Measurements from ENCODE around the gene PDE5A. TPM values are rescaled to one million over a fixed set of nuclear protein-coding genes. Genes with fewer than 3 reads are reported as not detected.

The PDE5A gene
- total and polyA plus RNA-seq, 2 donors (not counting 3 experiments of a cell fraction or from before 2014, with no cell fraction given), result 0.73 to 2.3 TPM

DNA sequence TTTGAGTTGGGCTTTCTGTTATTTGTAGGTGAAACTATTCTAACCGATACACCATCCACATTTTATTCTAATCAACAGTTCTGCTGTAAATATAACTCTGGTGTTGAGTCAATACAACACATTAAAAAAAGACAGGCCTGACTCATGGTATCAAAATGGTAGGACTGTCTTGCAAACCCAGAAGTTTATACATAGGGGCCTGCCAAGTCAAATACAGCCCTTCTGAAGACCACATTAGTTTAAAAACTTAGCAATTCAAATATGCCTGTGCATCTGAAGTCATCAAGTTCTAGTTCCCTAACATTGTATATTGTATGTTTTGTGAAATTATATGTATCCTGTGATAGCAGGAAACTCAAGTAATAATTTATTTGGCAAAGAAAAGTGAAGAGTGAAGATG, 24.4 kb upstream of the PDE5A start:
- no peaks in the 10 kb centered on the region for H3K36me3 ChIP-seq (ENCODE audit: control insufficient read depth in 2 of 2, extremely low read depth in 1 of 2, insufficient read depth in 2 of 2, low read length in 2 of 2)
- ChIA-PET CTCF (interaction anchor here (0.9 to 6.8 kb wide), 2 partner anchors 9 to 25 kb away, joined by 3 to 49 read pairs; partner anchors contain the start of gene PDE5A), POLR2A (no interaction called here)
- FAIRE-seq, result no peak
- no peaks in the 10 kb centered on the region for H4K20me1 ChIP-seq (replicated peaks; ENCODE audit: control insufficient read depth, extremely low read depth, insufficient read depth, low read length)
- no peaks in the 10 kb centered on the region for H3K9me1 ChIP-seq (replicated peaks; ENCODE audit: control insufficient read depth, extremely low read depth, insufficient read depth, low read length)
- H3K79me2 ChIP-seq (ENCODE audit: control insufficient read depth, insufficient read depth, low read length), result no peaks in the 10 kb centered on the region
- TF ChIP-seq GATA2 (IDR thresholded peaks at IDR 0.05; ENCODE audit: insufficient read depth, insufficient read length, low read depth, low read length), result no peak
- no peak for TF ChIP-seq POLR2AphosphoS5 (IDR thresholded peaks at IDR 0.05; ENCODE audit: insufficient read depth, low read depth, low read length)
- no peak for TF ChIP-seq MAX (IDR thresholded peaks at IDR 0.05; ENCODE audit: insufficient read depth, insufficient read length)
- no peak for TF ChIP-seq EZH2 (IDR thresholded peaks at IDR 0.05; ENCODE audit: borderline replicate concordance, low read depth, low read length, severe bottlenecking)
- no peak for TF ChIP-seq JUN (IDR thresholded peaks at IDR 0.05; ENCODE audit: borderline replicate concordance, insufficient read depth, insufficient read length, low read depth)
- TF ChIP-seq FOS (IDR thresholded peaks at IDR 0.05; ENCODE audit: borderline replicate concordance, insufficient read depth, low read length), result no peak
- TF ChIP-seq MYC (IDR thresholded peaks at IDR 0.05; ENCODE audit: low read depth, low read length), result no peak
- TF ChIP-seq POLR2A (IDR thresholded peaks at IDR 0.05; ENCODE audit: low read depth, low read length), result no peak
- TF ChIP-seq, protein P1, sequence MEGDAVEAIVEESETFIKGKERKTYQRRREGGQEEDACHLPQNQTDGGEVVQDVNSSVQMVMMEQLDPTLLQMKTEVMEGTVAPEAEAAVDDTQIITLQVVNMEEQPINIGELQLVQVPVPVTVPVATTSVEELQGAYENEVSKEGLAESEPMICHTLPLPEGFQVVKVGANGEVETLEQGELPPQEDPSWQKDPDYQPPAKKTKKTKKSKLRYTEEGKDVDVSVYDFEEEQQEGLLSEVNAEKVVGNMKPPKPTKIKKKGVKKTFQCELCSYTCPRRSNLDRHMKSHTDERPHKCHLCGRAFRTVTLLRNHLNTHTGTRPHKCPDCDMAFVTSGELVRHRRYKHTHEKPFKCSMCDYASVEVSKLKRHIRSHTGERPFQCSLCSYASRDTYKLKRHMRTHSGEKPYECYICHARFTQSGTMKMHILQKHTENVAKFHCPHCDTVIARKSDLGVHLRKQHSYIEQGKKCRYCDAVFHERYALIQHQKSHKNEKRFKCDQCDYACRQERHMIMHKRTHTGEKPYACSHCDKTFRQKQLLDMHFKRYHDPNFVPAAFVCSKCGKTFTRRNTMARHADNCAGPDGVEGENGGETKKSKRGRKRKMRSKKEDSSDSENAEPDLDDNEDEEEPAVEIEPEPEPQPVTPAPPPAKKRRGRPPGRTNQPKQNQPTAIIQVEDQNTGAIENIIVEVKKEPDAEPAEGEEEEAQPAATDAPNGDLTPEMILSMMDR (IDR thresholded peaks at IDR 0.05; ENCODE audit: extremely low read depth in 1 of 2, insufficient read depth in 1 of 2, low read depth in 1 of 2, low read length in 2 of 2), result no peak
- intact Hi-C loops (cut with micrococcal nuclease) (no loop called here), dilution Hi-C loops (cut with MboI; ENCODE audit: extremely low pct_ligation_motif_present, low sequenced_read_pairs) (no loop called here)
- no peak overlapping the region for H3K27ac ChIP-seq (ENCODE audit: insufficient read depth, low read depth, low read length)
- no peaks in the 10 kb centered on the region for H3K27me3 ChIP-seq (ENCODE audit: control insufficient read depth in 2 of 2, insufficient read depth in 2 of 2, low read length in 2 of 2)
- H2AFZ ChIP-seq (ENCODE audit: low read depth, low read length), result no peak overlapping the region
- peaks cover 19% of the 10 kb centered on the region for H3K4me1 ChIP-seq (ENCODE audit: control insufficient read depth, extremely low read depth, insufficient read depth, low read length)
- H3K9ac ChIP-seq (replicated peaks; ENCODE audit: extremely low read depth, insufficient read depth, low read length), result no peak overlapping the region
- DNase-seq (ENCODE audit: low read depth, low spot score), result no peak
- H3K4me2 ChIP-seq (ENCODE audit: insufficient read depth, low read length), result no peak overlapping the region
- no peaks in the 10 kb centered on the region for H3K9me3 ChIP-seq (replicated peaks; ENCODE audit: control insufficient read depth, insufficient read depth, low read length)
- no TSS peak for BruUV-seq (replicated peaks)
- H3K4me3 ChIP-seq (replicated peaks in 1 of 3; ENCODE audit: insufficient read depth in 1 of 3, low read depth in 1 of 3, low read length in 3 of 3), result no peak overlapping the region
